K562 (cell line): ENCODE measurements around the gene LMO3. TPM values are rescaled to one million over a fixed set of nuclear protein-coding genes. Genes with fewer than 3 reads are reported as not detected.

ENCODE experiments used
- ATAC-seq: fragments of 200-7000 bp; cut with Tn5 transposase; 3 replicates; pipeline ENCODE4 v1.9.1; 2020; ENCODE audit warnings: moderate library complexity
- BruUV-seq: library from RNA; stranded (reverse); fragments of 400-500 nt; replicated peaks from 2 replicates; lab custom pipeline; 2021; lab: Mats Ljungman, UMichigan
- CTCF ChIA-PET: fragments of 300-600 bp; formaldehyde crosslinking; extraction: SDS; loops from one replicate; lab custom pipeline; 2021; ENCODE audit warnings: low intra/inter-chr PET ratio; lab: Yijun Ruan, JAX
- POLR2A ChIA-PET: fragments of 300-600, 350-650 bp; sonication (Branson Sonifier 250); formaldehyde crosslinking; extraction: SDS; loops from one replicate; lab custom pipeline; 2021; ENCODE audit warnings: antibody characterized with exemption, inconsistent platforms; lab: Yijun Ruan, JAX
- DNase-seq, 4 experiments: peaks; one replicate each; pipeline versions ENCODE4 v3.0.0 to v3.0.0-alpha.2; 2011 to 2018; ENCODE audit warnings: low spot score in 3 of 4, mixed read lengths in 3 of 4; ENCODE audit errors: extremely low read depth in 1 of 4
- FAIRE-seq: peaks from 2 replicates; lab custom pipeline; 2011; peaks lifted over from hg19 to GRCh38; lab: Jason Lieb, UNC
- H2AFZ ChIP-seq: 2 replicates; pipeline ENCODE4 v1.6.0; 2011; ENCODE audit warnings: low read depth, low read length, control low read depth, inconsistent platforms
- H3K27ac ChIP-seq: fragments of 200-600 bp; 3 replicates; pipeline ENCODE4 v1.8.0; 2011; ENCODE audit warnings: low read depth, mild to moderate bottlenecking, control low read depth, inconsistent platforms, low read length, moderate library complexity, mixed read lengths; ENCODE audit errors: extremely low read depth
- H3K27me3 ChIP-seq, 2 experiments: fragments of 300-600 bp in 1 of 2; 2 replicates in 1 of 2; 3 replicates in 1 of 2; pipeline versions ENCODE4 v1.6.0 to v1.8.0; 2011; ENCODE audit warnings: inconsistent platforms in 2 of 2, low read length in 2 of 2, mild to moderate bottlenecking in 1 of 2, mixed read lengths in 1 of 2, moderate library complexity in 1 of 2; ENCODE audit not compliant: control insufficient read depth in 2 of 2, insufficient read depth in 2 of 2
- H3K36me3 ChIP-seq: fragments of 300-600 bp; 3 replicates; pipeline ENCODE4 v1.8.0; 2011; ENCODE audit warnings: mild to moderate bottlenecking, low read length, inconsistent platforms; ENCODE audit not compliant: control insufficient read depth, insufficient read depth
- H3K4me1 ChIP-seq, 2 experiments: fragments of 200-600 bp in 1 of 2; replicated peaks in 1 of 2; 2 replicates in 1 of 2; 3 replicates in 1 of 2; pipeline versions ENCODE4 v1.5.1 to v1.8.0; 2011; ENCODE audit warnings: inconsistent platforms in 2 of 2, low read length in 2 of 2, mild to moderate bottlenecking in 1 of 2, mixed read lengths in 1 of 2, moderate library complexity in 1 of 2; ENCODE audit not compliant: control insufficient read depth in 2 of 2, insufficient read depth in 2 of 2
- H3K4me2 ChIP-seq: 2 replicates; pipeline ENCODE4 v1.6.1; 2011; ENCODE audit warnings: low read length, control low read depth, inconsistent platforms, mixed read lengths; ENCODE audit not compliant: insufficient read depth
- H3K4me3 ChIP-seq: fragments of 200-600 bp; sonication (generic), shearing (Covaris generic); 2 replicates; pipeline ENCODE4 v1.5.1; 2016; ENCODE audit warnings: control low read depth, inconsistent platforms
- H3K79me2 ChIP-seq: fragments of 200-600 bp; 3 replicates; pipeline ENCODE4 v1.8.0; 2011; ENCODE audit warnings: low read length, inconsistent platforms; ENCODE audit not compliant: control insufficient read depth, insufficient read depth
- H3K9ac ChIP-seq, 2 experiments: 2 replicates each; pipeline versions ENCODE4 v1.6.0 to v1.6.1; 2011; ENCODE audit warnings: low read depth in 2 of 2, low read length in 2 of 2, control low read depth in 1 of 2, inconsistent platforms in 1 of 2, mild to moderate bottlenecking in 1 of 2, mixed read lengths in 1 of 2; ENCODE audit not compliant: insufficient read depth in 1 of 2
- H3K9me1 ChIP-seq: one replicate; pipeline ENCODE4 v1.6.0; 2011; ENCODE audit warnings: inconsistent platforms, mild to moderate bottlenecking, low read length, moderate library complexity; ENCODE audit not compliant: control insufficient read depth, insufficient read depth
- H3K9me3 ChIP-seq: replicated peaks from 2 replicates; pipeline ENCODE4 v1.5.1; 2011; ENCODE audit warnings: low read depth, low read length, inconsistent platforms; ENCODE audit not compliant: control insufficient read depth, insufficient read depth
- H4K20me1 ChIP-seq: replicated peaks from 2 replicates; pipeline ENCODE4 v1.6.1; 2011; ENCODE audit warnings: low read length, inconsistent platforms, mixed read lengths; ENCODE audit not compliant: control insufficient read depth, insufficient read depth
- CBFA2T3 ChIP-seq: fragments of 450-650 bp; IDR thresholded peaks from 2 replicates; pipeline ENCODE4 v1.6.1; 2017
- DIDO1 ChIP-seq: fragments of 450-650 bp; IDR thresholded peaks from 2 replicates; pipeline ENCODE4 v1.6.1; 2016; ENCODE audit warnings: low read depth, missing biosample characterization, missing genetic modification characterization
- ERF ChIP-seq: fragments of 450-650 bp; formaldehyde crosslinking; IDR thresholded peaks from 2 replicates; pipeline ENCODE4 v1.4.0; 2020; ENCODE audit warnings: mild to moderate bottlenecking, mixed read lengths
- KDM5B ChIP-seq: fragments of 200-600 bp; sonication (generic); IDR thresholded peaks from 2 replicates; pipeline ENCODE4 v1.6.1; 2012; ENCODE audit warnings: low read depth, mild to moderate bottlenecking, moderate library complexity, low read length, control low read depth, inconsistent platforms; ENCODE audit not compliant: insufficient replicate concordance
- KLF16 ChIP-seq: IDR thresholded peaks from 2 replicates; pipeline ENCODE4 v1.6.1; 2016; ENCODE audit warnings: antibody characterized with exemption
- OTX1 ChIP-seq: fragments of 450-650 bp; formaldehyde crosslinking; IDR thresholded peaks from 2 replicates; pipeline ENCODE4 v1.4.0; 2022; ENCODE audit warnings: mild to moderate bottlenecking
- POLR2G ChIP-seq: fragments of 200-400 bp; formaldehyde crosslinking; IDR thresholded peaks from 2 replicates; pipeline ENCODE4 v1.6.1; 2017; ENCODE audit warnings: low read depth, mild to moderate bottlenecking, antibody characterized with exemption, low read length, moderate library complexity
- RHOXF2B ChIP-seq: fragments of 250-450 bp; sonication (Bioruptor Pico); conservative IDR thresholded peaks from 2 replicates; pipeline ENCODE4 v1.5.1; 2021
- SLC30A9 ChIP-seq: fragments of 250-450 bp; sonication (Bioruptor Pico); IDR thresholded peaks from 2 replicates; pipeline ENCODE4 v1.8.0; 2022; ENCODE audit warnings: mild to moderate bottlenecking, moderate library complexity
- SRF ChIP-seq, 2 experiments: fragments of 250-450, 450-650 bp in 1 of 2; sonication (Bioruptor Pico) in 1 of 2; sonication (generic) in 1 of 2; formaldehyde crosslinking; IDR thresholded peaks; 2 replicates each; pipeline versions ENCODE4 v1.5.0 to v1.5.1; 2020 to 2022; ENCODE audit warnings: mild to moderate bottlenecking in 1 of 2, missing genetic modification reagents in 1 of 2
- TAF1 ChIP-seq: IDR thresholded peaks from 2 replicates; pipeline ENCODE4 v1.6.1; 2011; ENCODE audit warnings: mild to moderate bottlenecking, low read length, moderate library complexity; ENCODE audit not compliant: insufficient read depth, control insufficient read depth, severe bottlenecking; ENCODE audit errors: extremely low read depth
- YY1 ChIP-seq, 3 experiments: IDR thresholded peaks; 2 replicates each; pipeline ENCODE4 v1.6.1; 2011; ENCODE audit warnings: low read length in 2 of 3, mild to moderate bottlenecking in 2 of 3, moderate library complexity in 2 of 3, borderline replicate concordance in 1 of 3, control low read depth in 1 of 3, low read depth in 1 of 3; ENCODE audit not compliant: insufficient read depth in 3 of 3, insufficient replicate concordance in 2 of 3, control insufficient read depth in 1 of 3, insufficient read length in 1 of 3; ENCODE audit errors: extremely low read depth in 1 of 3
- ZFX ChIP-seq: sonication (generic); formaldehyde crosslinking; IDR thresholded peaks from 2 replicates; pipeline ENCODE4 v1.8.0; 2022; ENCODE audit warnings: mild to moderate bottlenecking, missing genetic modification reagents, moderate library complexity
- ZNF184 ChIP-seq: sonication (generic); formaldehyde crosslinking; IDR thresholded peaks from 2 replicates; pipeline ENCODE4 v1.5.0; 2020; ENCODE audit warnings: missing genetic modification reagents
- ZNF24 ChIP-seq: fragments of 450-650 bp; IDR thresholded peaks from 2 replicates; pipeline ENCODE4 v1.6.1; 2016
- ZNF586 ChIP-seq: fragments of 450-650 bp; formaldehyde crosslinking; conservative IDR thresholded peaks from 2 replicates; pipeline ENCODE4 v1.4.0; 2020; ENCODE audit warnings: mild to moderate bottlenecking, moderate library complexity
- WGBS: fragments of 100-300 bp; shearing (Covaris generic); methylation state at CpG from one replicate; pipeline ENCODE4 v1.1.6; 2016; ENCODE audit warnings: low coverage, mixed read lengths; ENCODE audit not compliant: insufficient coverage; ENCODE audit errors: missing lambda C conversion rate; 5-methylcytosine and 5-hydroxymethylcytosine counted together
- in situ Hi-C: fragments of 300-500 bp; cut with MboI; formaldehyde crosslinking; loops from 4 replicates; pipeline ENCODE4 v1.15.0; 2018; ENCODE audit warnings: inconsistent platforms, mixed read lengths
- intact Hi-C: fragments of 100-400 bp; cut with micrococcal nuclease; formaldehyde crosslinking; loops from 2 replicates; pipeline ENCODE4 v1.14.2; 2022
- polyA plus RNA-seq, 8 experiments: library from polyadenylated mRNA; depleted of rRNA in 4 of 8; stranded (reverse) in 5 of 8; unstranded in 3 of 8; fragments of >200 nt; fragmentation: Nextera tagmentation in 2 of 8; fragmentation: Illumina TruSeq in 1 of 8; extraction: Ambion mirVana in 2 of 8; extraction: Trizol in 1 of 8; gene quantifications; 2 replicates each; pipeline versions ENCODE4 v1.2.1 to v1.2.3, GENCODE V29; 2011 to 2014; ENCODE audit warnings: inconsistent platforms in 1 of 8, missing spikeins in 1 of 8
- total RNA-seq, 7 experiments: library from RNA; depleted of rRNA in 6 of 7; stranded (reverse); fragments of >200 nt in 6 of 7; fragmentation: Illumina TruSeq in 2 of 7; extraction: Trizol in 2 of 7; gene quantifications; 2 replicates each; pipeline versions ENCODE4 v1.2.1 to v1.2.3, GENCODE V29; 2011 to 2021; ENCODE audit warnings: low replicate concordance in 1 of 7
- TF ChIP-seq, protein P1 (sequence below), 3 experiments: fragments of 200-800 bp in 1 of 3; sonication (Bioruptor generic) in 1 of 3; sonication (generic) in 1 of 3; formaldehyde crosslinking in 1 of 3; IDR thresholded peaks; 2 replicates each; pipeline versions ENCODE4 v1.6.1 to v1.8.0; 2016 to 2022; ENCODE audit warnings: mild to moderate bottlenecking in 2 of 3, missing compliant biosample characterization in 2 of 3, missing genetic modification characterization in 2 of 3, missing genetic modification reagents in 1 of 3
- TF ChIP-seq, protein P2 (sequence below): fragments of 250-450 bp; sonication (Bioruptor Pico); IDR thresholded peaks from 2 replicates; pipeline ENCODE4 v1.8.0; 2022; ENCODE audit warnings: inconsistent platforms

LMO3 gene
- total and polyA plus RNA-seq, 9 of the 15 experiments (the other 6 are each of a cell fraction or from before 2014, with no cell fraction given), result 0.04 to 0.40 (median 0.05) TPM; not detected in 6

DNA sequence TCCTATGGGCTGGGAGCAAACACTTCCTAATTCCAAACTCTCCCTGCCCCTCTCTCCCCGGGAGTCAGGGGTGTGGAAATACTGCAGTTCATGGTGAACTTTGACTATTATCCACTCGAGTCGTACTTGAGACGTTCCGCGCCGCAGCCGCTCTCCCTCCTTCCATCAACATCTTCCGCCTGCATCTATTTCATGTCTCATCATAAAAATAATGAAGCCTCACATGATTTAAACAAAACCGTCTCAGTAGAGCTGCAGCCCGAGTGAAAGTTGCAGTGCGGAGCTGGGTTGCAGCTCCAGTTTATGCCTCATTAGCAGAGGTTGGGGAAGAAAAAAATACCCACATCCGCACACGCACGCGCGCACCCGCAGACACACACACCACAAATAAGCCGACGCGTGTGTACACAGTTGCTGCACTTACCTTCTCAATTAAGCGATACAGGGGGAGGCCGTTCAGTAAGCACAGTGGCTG lies 283 bp downstream of the LMO3 start:
- ATAC-seq, result no peak
- CTCF ChIA-PET, result no interaction called here
- WGBS, result 13% methylated on average over 14 of the region's 23 CpGs
- H3K4me2 ChIP-seq, result no peak overlapping the region
- no peaks in the 10 kb centered on the region for H4K20me1 ChIP-seq
- H3K27me3 ChIP-seq, result no peaks in the 10 kb centered on the region
- no peaks in the 10 kb centered on the region for H3K9me1 ChIP-seq
- no peak overlapping the region for H2AFZ ChIP-seq
- no peaks in the 10 kb centered on the region for H3K9me3 ChIP-seq
- in situ Hi-C loops, result no loop called here
- H3K9ac ChIP-seq, result no peak overlapping the region
- DNase-seq, result no peak
- no peaks in the 10 kb centered on the region for H3K4me1 ChIP-seq
- H3K4me3 ChIP-seq, result no peak overlapping the region
- intact Hi-C loops, result no loop called here
- POLR2A ChIA-PET, result no interaction called here
- FAIRE-seq, result no peak
- TF ChIP-seq KLF16 (no peak), POLR2G (no peak), ERF (CRISPR knock-in tag) (no peak), ZNF184 (CRISPR knock-in tag) (no peak), ZNF586 (no peak), ZNF24 (no peak), RHOXF2B (CRISPR knock-in tag) (no peak), SLC30A9 (no peak), DIDO1 (tag) (no peak), ZFX (CRISPR knock-in tag) (no peak), KDM5B (no peak), YY1 (IDR thresholded peaks at IDR 0.05; ENCODE audit: borderline replicate concordance in 1 of 3, control insufficient read depth in 1 of 3, extremely low read depth in 1 of 3, insufficient read depth in 3 of 3, insufficient read length in 1 of 3, insufficient replicate concordance in 2 of 3, low read depth in 1 of 3, low read length in 2 of 3) (no peak), SRF (CRISPR knock-in tag; IDR thresholded peaks at IDR 0.05) (no peak), CBFA2T3 (no peak), TAF1 (no peak), OTX1 (CRISPR knock-in tag) (no peak)
- TF ChIP-seq, protein P1, sequence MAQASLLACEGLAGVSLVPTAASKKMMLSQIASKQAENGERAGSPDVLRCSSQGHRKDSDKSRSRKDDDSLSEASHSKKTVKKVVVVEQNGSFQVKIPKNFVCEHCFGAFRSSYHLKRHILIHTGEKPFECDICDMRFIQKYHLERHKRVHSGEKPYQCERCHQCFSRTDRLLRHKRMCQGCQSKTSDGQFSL (CRISPR knock-in tag; IDR thresholded peaks at IDR 0.05), result no peak
- TF ChIP-seq, protein P1 (tag; IDR thresholded peaks at IDR 0.05), result no peak
- TF ChIP-seq, protein P2, sequence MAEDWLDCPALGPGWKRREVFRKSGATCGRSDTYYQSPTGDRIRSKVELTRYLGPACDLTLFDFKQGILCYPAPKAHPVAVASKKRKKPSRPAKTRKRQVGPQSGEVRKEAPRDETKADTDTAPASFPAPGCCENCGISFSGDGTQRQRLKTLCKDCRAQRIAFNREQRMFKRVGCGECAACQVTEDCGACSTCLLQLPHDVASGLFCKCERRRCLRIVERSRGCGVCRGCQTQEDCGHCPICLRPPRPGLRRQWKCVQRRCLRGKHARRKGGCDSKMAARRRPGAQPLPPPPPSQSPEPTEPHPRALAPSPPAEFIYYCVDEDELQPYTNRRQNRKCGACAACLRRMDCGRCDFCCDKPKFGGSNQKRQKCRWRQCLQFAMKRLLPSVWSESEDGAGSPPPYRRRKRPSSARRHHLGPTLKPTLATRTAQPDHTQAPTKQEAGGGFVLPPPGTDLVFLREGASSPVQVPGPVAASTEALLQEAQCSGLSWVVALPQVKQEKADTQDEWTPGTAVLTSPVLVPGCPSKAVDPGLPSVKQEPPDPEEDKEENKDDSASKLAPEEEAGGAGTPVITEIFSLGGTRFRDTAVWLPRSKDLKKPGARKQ (CRISPR knock-in tag), result no peak
- TF ChIP-seq, all 486 proteins: peak for 0
- BruUV-seq, result no TSS peak
- Histone ChIP-seq H3K79me2 (no peaks in the 10 kb centered on the region), H3K36me3 (no peaks in the 10 kb centered on the region), H3K27ac (no peak overlapping the region)
